ENCODE data around the gene SLC47A1. TPM values are rescaled to one million over a fixed set of nuclear protein-coding genes. Genes with fewer than 3 reads are reported as not detected.

SLC47A1 gene
- total RNA-seq, 1 donor from 2014 or later, result 15.4 TPM

- no peak for DNase-seq (ENCODE audit: low spot score)
Measured at GRCh38 chr17:19590912-19591551, 57.4 kb downstream of the SLC47A1 start.

GRCh38 chr17:19592316-19592715 lies 58.7 kb downstream of the SLC47A1 start:
- DNase-seq (ENCODE audit: low spot score), result no peak

GRCh38 chr17:19596869-19597268 lies 63.2 kb downstream of the SLC47A1 start:
- no peak for DNase-seq (ENCODE audit: low spot score)

- no peak for DNase-seq (ENCODE audit: low spot score)
Measured at GRCh38 chr17:19610311-19610710, 76.7 kb downstream of the SLC47A1 start.

GRCh38 chr17:19610879-19611278 lies 77.2 kb downstream of the SLC47A1 start:
- no peak for DNase-seq (ENCODE audit: low spot score)

GRCh38 chr17:19613979-19614378 lies 80.3 kb downstream of the SLC47A1 start:
- no peak for DNase-seq (ENCODE audit: low spot score)

- DNase-seq (ENCODE audit: low spot score), result no peak
Measured at GRCh38 chr17:19614900-19615299, 81.2 kb downstream of the SLC47A1 start.

- DNase-seq (ENCODE audit: low spot score), result no peak
Measured at GRCh38 chr17:19618015-19618414, 84.4 kb downstream of the SLC47A1 start.

- DNase-seq (ENCODE audit: low spot score), result no peak
Measured at GRCh38 chr17:19619705-19620325, 86.2 kb downstream of the SLC47A1 start.

GRCh38 chr17:19621697-19622096 lies 88.0 kb downstream of the SLC47A1 start:
- no peak for DNase-seq (ENCODE audit: low spot score)

GRCh38 chr17:19626079-19626478 lies 92.4 kb downstream of the SLC47A1 start:
- DNase-seq (ENCODE audit: low spot score), result no peak

Other genes starting within 250 kb of the SLC47A1 start
- 25.3 TPM for gene B9D1, start 171.1 kb upstream of the SLC47A1 start, total RNA-seq
- 23.0 TPM for gene MAPK7, start 155.4 kb upstream of the SLC47A1 start, total RNA-seq
- gene MFAP4, start 146.7 kb upstream of the SLC47A1 start, total RNA-seq, result 303 TPM
- gene RNF112, start 122.6 kb upstream of the SLC47A1 start, total RNA-seq, result 7.3 TPM
- 373 TPM for gene ALDH3A2, start 114.9 kb downstream of the SLC47A1 start, total RNA-seq
- not detected for gene SLC47A2, start 182.7 kb downstream of the SLC47A1 start, total RNA-seq
- 3.4 TPM for gene ALDH3A1, start 214.4 kb downstream of the SLC47A1 start, total RNA-seq